ENCODE measurements around the gene PACRG.

PACRG gene

GRCh38 chr6:163356324-163356723 is 628.5 kb downstream of the PACRG start:
- DNase-seq: peak in 10 of 14 donors; percentile 45 to 84 (median 68)

GRCh38 chr6:163356743-163357142 is 629.0 kb downstream of the PACRG start:
- DNase-seq: no peak

GRCh38 chr6:163364641-163365040 is 636.9 kb downstream of the PACRG start:
- no peak for DNase-seq
